ENCODE results near the gene H1-8.

DNA sequence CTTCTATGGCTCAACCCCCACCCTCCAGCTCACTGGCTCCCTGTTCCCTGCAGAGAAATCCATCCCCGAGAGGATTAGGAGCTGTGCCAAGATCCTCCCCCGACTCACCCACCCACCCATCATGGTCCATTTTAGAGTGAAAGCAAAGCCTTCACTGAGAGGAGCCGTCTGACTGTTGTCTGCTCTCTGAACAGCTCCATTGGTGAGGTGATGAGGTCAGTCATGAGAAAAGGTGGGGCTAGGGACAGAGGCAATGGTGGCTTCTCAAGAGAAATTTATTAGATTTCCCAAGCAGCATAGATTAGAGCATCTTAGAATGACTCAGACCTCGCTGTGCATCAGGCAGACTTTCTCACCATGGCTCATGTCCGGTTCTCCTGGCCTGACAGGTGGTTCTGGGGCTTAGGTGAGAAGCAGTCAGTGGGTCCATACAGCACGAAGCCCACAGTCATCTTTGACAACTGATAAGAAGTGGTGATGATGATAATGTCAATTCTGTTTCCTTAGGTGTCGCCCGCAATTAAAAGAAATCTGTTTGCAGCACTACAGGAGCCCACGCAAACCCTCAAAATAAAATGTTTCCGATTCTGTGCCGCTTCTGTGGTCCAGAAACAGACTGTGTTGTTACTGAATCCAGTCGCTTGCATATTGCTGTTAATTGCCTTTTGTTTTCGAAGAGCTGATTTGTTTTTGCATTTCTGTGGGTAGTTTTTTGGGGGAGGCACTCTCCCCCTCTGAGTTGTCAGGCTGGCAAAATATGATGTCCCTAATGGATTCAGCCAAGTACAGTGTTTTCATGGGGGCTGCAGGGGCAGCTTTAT, 39.3 kb upstream of the H1-8 start:
- TF ChIP-seq, protein P1, sequence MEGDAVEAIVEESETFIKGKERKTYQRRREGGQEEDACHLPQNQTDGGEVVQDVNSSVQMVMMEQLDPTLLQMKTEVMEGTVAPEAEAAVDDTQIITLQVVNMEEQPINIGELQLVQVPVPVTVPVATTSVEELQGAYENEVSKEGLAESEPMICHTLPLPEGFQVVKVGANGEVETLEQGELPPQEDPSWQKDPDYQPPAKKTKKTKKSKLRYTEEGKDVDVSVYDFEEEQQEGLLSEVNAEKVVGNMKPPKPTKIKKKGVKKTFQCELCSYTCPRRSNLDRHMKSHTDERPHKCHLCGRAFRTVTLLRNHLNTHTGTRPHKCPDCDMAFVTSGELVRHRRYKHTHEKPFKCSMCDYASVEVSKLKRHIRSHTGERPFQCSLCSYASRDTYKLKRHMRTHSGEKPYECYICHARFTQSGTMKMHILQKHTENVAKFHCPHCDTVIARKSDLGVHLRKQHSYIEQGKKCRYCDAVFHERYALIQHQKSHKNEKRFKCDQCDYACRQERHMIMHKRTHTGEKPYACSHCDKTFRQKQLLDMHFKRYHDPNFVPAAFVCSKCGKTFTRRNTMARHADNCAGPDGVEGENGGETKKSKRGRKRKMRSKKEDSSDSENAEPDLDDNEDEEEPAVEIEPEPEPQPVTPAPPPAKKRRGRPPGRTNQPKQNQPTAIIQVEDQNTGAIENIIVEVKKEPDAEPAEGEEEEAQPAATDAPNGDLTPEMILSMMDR (IDR thresholded peaks at IDR 0.05): no peak
- no peak for TF ChIP-seq EP300 (IDR thresholded peaks at IDR 0.05)
- no peak for TF ChIP-seq POLR2AphosphoS5 (IDR thresholded peaks at IDR 0.05)
- TF ChIP-seq POLR2A (IDR thresholded peaks at IDR 0.05): no peak

Data from upper lobe of left lung (tissue), 4 donors.